ENCODE data around the gene PAK4. TPM values are rescaled to one million over a fixed set of nuclear protein-coding genes. Genes with fewer than 3 reads are reported as not detected.
"Not testable (repeated sequence)": the region's sequence is repeated elsewhere in the genome, so short reads cannot be mapped to it uniquely, and the experiment has no call there.

Gene PAK4
- total RNA-seq, 3 donors from 2014 or later (not counting 1 experiment from before 2014, with no cell fraction given): 6.7 to 13.4 (median 11.8) TPM

DNA sequence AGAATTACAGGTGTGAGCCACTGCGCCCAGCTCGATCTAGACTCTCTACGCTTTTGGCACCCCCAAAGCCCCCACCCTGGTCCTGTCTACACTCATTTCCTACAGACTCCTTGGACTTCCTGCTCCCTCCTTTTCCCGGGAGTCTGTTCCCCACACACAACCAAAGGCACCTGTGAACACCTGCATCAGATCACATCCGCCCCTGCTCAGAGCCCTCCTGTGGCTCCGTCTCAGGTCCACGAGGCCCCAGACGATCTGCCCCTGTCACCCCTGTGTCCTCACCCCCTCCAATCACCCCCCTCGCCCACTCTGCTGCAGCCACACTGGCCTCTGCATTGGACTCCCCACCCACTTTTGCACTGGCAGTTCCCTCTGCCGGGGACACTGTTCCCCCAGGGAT, 12.4 kb upstream of the PAK4 start:
- ATAC-seq (no peak), DNase-seq (no peak)
- Histone ChIP-seq H3K4me1 (ENCODE audit: control insufficient read depth, insufficient read depth, low read length) (peaks cover 6% of the 10 kb centered on the region), H3K36me3 (ENCODE audit: control insufficient read depth, insufficient read depth, low read length) (no peaks in the 10 kb centered on the region), H3K27me3 (ENCODE audit: control insufficient read depth, insufficient read depth, low read length) (no peaks in the 10 kb centered on the region), H3K4me3 (ENCODE audit: low read length) (no peak overlapping the region), H3K27ac (ENCODE audit: low read length) (no peak overlapping the region), H3K9me3 (ENCODE audit: control insufficient read depth, insufficient read depth, low read length) (no peaks in the 10 kb centered on the region)
- H3K36me3 Mint-ChIP-seq: no peaks in the 10 kb centered on the region
- H3K4me1 Mint-ChIP-seq: peaks cover 6 to 8% of the 10 kb centered on the region in 2 donors
- TF ChIP-seq, protein P1, sequence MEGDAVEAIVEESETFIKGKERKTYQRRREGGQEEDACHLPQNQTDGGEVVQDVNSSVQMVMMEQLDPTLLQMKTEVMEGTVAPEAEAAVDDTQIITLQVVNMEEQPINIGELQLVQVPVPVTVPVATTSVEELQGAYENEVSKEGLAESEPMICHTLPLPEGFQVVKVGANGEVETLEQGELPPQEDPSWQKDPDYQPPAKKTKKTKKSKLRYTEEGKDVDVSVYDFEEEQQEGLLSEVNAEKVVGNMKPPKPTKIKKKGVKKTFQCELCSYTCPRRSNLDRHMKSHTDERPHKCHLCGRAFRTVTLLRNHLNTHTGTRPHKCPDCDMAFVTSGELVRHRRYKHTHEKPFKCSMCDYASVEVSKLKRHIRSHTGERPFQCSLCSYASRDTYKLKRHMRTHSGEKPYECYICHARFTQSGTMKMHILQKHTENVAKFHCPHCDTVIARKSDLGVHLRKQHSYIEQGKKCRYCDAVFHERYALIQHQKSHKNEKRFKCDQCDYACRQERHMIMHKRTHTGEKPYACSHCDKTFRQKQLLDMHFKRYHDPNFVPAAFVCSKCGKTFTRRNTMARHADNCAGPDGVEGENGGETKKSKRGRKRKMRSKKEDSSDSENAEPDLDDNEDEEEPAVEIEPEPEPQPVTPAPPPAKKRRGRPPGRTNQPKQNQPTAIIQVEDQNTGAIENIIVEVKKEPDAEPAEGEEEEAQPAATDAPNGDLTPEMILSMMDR (IDR thresholded peaks at IDR 0.05): no peak
- WGBS (ENCODE audit: insufficient coverage): 88% methylated on average over 10 of the region's 10 CpGs
- no peak overlapping the region for H3K4me3 Mint-ChIP-seq
- H3K27ac Mint-ChIP-seq: no peak overlapping the region
- H3K9me3 Mint-ChIP-seq: no peaks in the 10 kb centered on the region
- intact Hi-C loops (cut with micrococcal nuclease): no loop called here
- peaks cover 0 to 7% of the 10 kb centered on the region in 2 donors for H3K27me3 Mint-ChIP-seq (ENCODE audit: low read depth in 2 of 2)

DNA sequence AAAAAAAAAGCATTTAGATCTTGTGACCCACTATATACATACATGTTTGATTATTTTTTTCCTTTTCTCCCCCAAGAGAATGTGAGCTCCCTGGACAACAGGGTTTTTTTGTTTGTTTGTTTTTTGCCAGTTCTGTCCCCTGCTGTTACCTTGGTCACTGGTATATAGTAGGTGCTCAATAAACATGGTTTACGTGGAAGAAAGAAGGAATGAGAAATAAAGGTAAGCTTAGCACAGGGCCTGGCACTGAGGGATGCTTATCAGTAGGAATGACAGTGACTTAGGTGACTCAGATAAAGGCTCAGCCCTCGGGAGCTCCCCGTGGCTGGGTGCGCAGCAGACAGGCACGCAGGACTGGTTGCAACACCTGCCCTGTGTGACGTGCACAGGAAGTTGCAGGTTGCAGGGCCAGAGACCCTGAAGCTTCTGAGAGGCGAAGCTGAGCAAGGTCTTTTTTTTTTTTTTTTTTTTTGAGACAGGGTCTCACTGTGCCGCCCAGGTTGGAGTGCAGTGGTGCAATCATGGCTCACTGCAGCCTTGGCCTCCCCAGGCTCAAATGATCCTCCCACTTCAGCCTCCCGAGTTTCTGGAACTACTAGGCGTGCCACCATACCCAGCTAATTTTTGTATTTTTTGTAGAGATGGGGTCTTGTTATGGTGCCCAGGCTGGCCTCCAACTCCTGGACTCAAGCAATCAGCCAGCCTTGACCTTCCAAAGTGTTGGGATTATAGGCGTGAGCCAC, 10.3 kb upstream of the PAK4 start:
- 89% methylated on average over 11 of the region's 11 CpGs for WGBS (ENCODE audit: insufficient coverage)
- no peak for DNase-seq
- TF ChIP-seq, protein P1 (IDR thresholded peaks at IDR 0.05): no peak
- intact Hi-C loops (cut with micrococcal nuclease): no loop called here
- H3K9me3 Mint-ChIP-seq: no peaks in the 10 kb centered on the region
- no peaks in the 10 kb centered on the region for H3K36me3 Mint-ChIP-seq
- no peak overlapping the region for H3K4me3 Mint-ChIP-seq
- Histone ChIP-seq H3K4me1 (ENCODE audit: control insufficient read depth, insufficient read depth, low read length) (peaks cover 5% of the 10 kb centered on the region), H3K4me3 (ENCODE audit: low read length) (no peak overlapping the region), H3K27me3 (ENCODE audit: control insufficient read depth, insufficient read depth, low read length) (no peaks in the 10 kb centered on the region), H3K36me3 (ENCODE audit: control insufficient read depth, insufficient read depth, low read length) (no peaks in the 10 kb centered on the region), H3K27ac (ENCODE audit: low read length) (no peak overlapping the region), H3K9me3 (ENCODE audit: control insufficient read depth, insufficient read depth, low read length) (no peaks in the 10 kb centered on the region)
- H3K27ac Mint-ChIP-seq: no peak overlapping the region
- no peak for ATAC-seq
- H3K4me1 Mint-ChIP-seq: peaks cover 6% of the 10 kb centered on the region in 2 donors
- H3K27me3 Mint-ChIP-seq (ENCODE audit: low read depth in 2 of 2): peaks cover 2 to 7% of the 10 kb centered on the region in 2 donors

DNA sequence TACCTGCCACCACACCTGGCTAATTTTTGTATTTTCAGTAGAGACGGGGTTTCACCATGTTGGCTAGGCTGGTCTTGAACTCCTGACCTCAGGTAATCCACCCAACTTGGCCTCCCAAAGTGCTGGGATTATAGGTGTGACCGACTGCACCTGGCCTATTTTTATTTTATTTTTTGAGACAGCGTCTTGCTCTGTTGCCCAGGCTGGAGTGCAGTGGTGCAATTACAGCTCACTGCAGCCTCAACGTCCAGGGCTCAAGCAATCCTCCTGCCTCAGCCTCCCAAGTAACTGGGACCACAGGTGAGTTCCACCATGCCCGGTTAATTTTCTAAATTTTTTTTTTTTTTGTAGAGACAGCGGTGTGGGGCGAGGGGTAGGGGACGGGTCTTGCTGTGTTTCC, 8.6 kb upstream of the PAK4 start:
- H3K4me3 ChIP-seq (ENCODE audit: low read length); H3K36me3 ChIP-seq (ENCODE audit: control insufficient read depth, insufficient read depth, low read length); H3K4me1 Mint-ChIP-seq; H3K9me3 ChIP-seq (ENCODE audit: control insufficient read depth, insufficient read depth, low read length); H3K27ac Mint-ChIP-seq; ATAC-seq; H3K36me3 Mint-ChIP-seq; DNase-seq; H3K4me3 Mint-ChIP-seq; intact Hi-C loops (cut with micrococcal nuclease); H3K9me3 Mint-ChIP-seq; H3K4me1 ChIP-seq (ENCODE audit: control insufficient read depth, insufficient read depth, low read length); H3K27me3 ChIP-seq (ENCODE audit: control insufficient read depth, insufficient read depth, low read length); H3K27me3 Mint-ChIP-seq (ENCODE audit: low read depth in 2 of 2); H3K27ac ChIP-seq (ENCODE audit: low read length): not testable (repeated sequence)
- 91% methylated on average over 8 of the region's 8 CpGs for WGBS (ENCODE audit: insufficient coverage)

DNA sequence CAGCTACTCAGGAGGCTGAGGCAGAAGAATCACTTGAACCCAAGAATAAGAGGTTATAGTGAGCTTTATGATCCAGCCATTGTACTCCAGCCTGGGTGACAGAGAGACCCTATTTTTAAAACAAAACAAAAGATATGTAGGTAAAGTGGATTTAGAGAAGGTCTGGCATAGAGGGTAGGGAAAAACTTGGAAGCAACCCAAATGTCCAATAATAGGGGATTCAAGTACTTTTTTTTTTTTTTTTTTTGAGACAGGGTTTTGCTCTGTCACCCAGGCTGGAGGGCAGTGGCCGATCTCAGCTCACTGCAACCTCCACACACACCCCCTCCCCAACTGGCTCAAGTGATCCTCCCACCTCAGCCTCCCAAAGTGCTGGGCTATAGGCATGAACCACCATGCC, 5.8 kb upstream of the PAK4 start:
- Histone ChIP-seq H3K4me1 (ENCODE audit: control insufficient read depth, insufficient read depth, low read length) (peaks cover 4% of the 10 kb centered on the region), H3K27ac (ENCODE audit: low read length) (no peak overlapping the region), H3K9me3 (ENCODE audit: control insufficient read depth, insufficient read depth, low read length) (no peaks in the 10 kb centered on the region), H3K27me3 (ENCODE audit: control insufficient read depth, insufficient read depth, low read length) (no peaks in the 10 kb centered on the region), H3K36me3 (ENCODE audit: control insufficient read depth, insufficient read depth, low read length) (no peaks in the 10 kb centered on the region), H3K4me3 (ENCODE audit: low read length) (no peak overlapping the region)
- H3K9me3 Mint-ChIP-seq: no peaks in the 10 kb centered on the region
- peaks cover 0 to 6% of the 10 kb centered on the region in 2 donors for H3K27me3 Mint-ChIP-seq (ENCODE audit: low read depth in 2 of 2)
- no peak overlapping the region for H3K27ac Mint-ChIP-seq
- 86% methylated on average over 1 of the region's 1 CpG for WGBS (ENCODE audit: insufficient coverage)
- H3K36me3 Mint-ChIP-seq: no peaks in the 10 kb centered on the region
- ATAC-seq (no peak), DNase-seq (no peak)
- no peak overlapping the region for H3K4me3 Mint-ChIP-seq
- TF ChIP-seq, protein P1 (IDR thresholded peaks at IDR 0.05): no peak
- intact Hi-C loops (cut with micrococcal nuclease): no loop called here
- H3K4me1 Mint-ChIP-seq: peaks cover 8 to 11% of the 10 kb centered on the region in 2 donors
